ENCODE data around the gene ADAM11.
"Not testable (repeated sequence)": the region's sequence is repeated elsewhere in the genome, so short reads cannot be mapped to it uniquely, and the experiment has no call there.

Gene ADAM11

GRCh38 chr17:44755180-44755579 lies 3.6 kb upstream of the ADAM11 start:
- H3K4me1 ChIP-seq (ENCODE audit: control insufficient read depth, insufficient read depth, low read length); CTCF ChIA-PET; H3K27ac ChIP-seq (ENCODE audit: extremely low read depth, low read depth, low read length); H3K9me3 ChIP-seq (ENCODE audit: control insufficient read depth, insufficient read depth, low read depth, low read length); H3K4me3 ChIP-seq (ENCODE audit: low read depth, low read length): not testable (repeated sequence)
- peaks cover 5 to 19% of the 10 kb centered on the region in 2 experiments; a peak in 2 of 3 replicates for H3K36me3 ChIP-seq (ENCODE audit: control insufficient read depth in 2 of 2, insufficient read depth in 1 of 2, low read length in 2 of 2)
- POLR2A ChIA-PET = interaction anchor here (0.7 kb wide), 2 partner anchors 632 to 915 kb away, joined by 3 read pairs; partner anchors contain the start of gene HDAC5

DNA sequence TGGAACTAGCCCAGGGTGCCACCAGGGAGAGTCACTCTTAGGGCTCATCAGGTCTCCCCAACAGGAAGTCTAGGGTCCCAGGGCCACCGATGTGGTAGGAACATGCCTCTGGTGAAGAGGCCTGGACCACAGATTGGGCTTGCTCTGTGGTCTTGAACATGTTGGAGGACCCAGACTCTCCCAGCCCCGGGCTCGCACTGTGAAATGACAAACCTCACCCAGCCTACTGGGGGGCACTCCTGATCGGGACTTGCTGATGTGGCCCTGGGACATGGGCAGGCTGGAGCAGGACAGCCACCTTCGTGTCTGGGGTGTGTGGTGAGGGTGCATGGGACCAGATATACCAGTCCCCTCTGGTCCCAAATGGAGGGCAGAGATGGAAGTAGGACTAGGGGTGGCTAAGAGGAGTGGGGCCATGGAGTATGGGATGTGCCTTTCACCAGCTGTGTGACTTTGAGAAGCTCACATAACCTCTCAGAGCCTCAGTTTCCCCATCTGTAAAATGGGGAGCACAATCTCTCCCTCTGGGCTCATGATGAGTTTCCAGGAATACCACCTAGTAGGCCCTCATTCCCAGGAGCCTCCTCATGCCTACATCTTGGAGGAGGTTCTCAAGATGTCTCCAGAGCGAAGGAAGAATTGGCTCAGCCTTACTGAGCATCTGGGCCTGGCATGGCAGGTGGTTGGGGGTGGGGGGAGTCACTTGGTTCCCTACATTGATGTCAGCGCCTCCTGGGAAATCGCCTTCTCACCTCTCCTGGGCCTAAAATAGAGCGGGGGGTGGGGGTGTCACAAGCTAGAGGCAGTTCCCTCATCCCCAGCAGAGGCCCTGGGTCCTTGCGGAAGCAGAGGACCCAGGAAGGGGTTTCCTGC lies 1.5 kb upstream of the ADAM11 start:
- POLR2A ChIA-PET = interaction anchor here (0.7 kb wide), 1 partner anchor 18 kb away, joined by 3 read pairs; no protein-coding TSS in a partner anchor
- peaks cover 3% of the 10 kb centered on the region for H3K4me1 ChIP-seq (ENCODE audit: control insufficient read depth, insufficient read depth, low read length)
- TF ChIP-seq ZBTB17 (tag by site-specific recombination; IDR thresholded peaks at IDR 0.05) = 0 out of 2 replicates have a peak, but pooled peaks have one; percentile 47
- no peak for TF ChIP-seq ZNF791 (tag by site-specific recombination; IDR thresholded peaks at IDR 0.05)
- TF ChIP-seq ZIC2 (tag by site-specific recombination; IDR thresholded peaks at IDR 0.05) = no peak
- TF ChIP-seq KLF17 (tag by site-specific recombination; IDR thresholded peaks at IDR 0.05) = no peak
- TF ChIP-seq IKZF3 (tag by site-specific recombination; IDR thresholded peaks at IDR 0.05) = 0 out of 2 replicates have a peak, but pooled peaks have one; percentile 6
- no peak for TF ChIP-seq RBAK (tag by site-specific recombination; IDR thresholded peaks at IDR 0.05)
- TF ChIP-seq ZNF362 (tag by site-specific recombination; IDR thresholded peaks at IDR 0.05) = 0 out of 2 replicates have a peak, but pooled peaks have one; percentile 2
- no peak for TF ChIP-seq ZNF76 (tag by site-specific recombination; IDR thresholded peaks at IDR 0.05; ENCODE audit: borderline replicate concordance, low read depth)
- TF ChIP-seq ZBTB8A (tag by site-specific recombination; IDR thresholded peaks at IDR 0.05) = 0 out of 2 replicates have a peak, but pooled peaks have one; percentile 16
- TF ChIP-seq ZNF596 (tag by site-specific recombination; IDR thresholded peaks at IDR 0.05) = no peak
- TF ChIP-seq ZNF350 (tag by site-specific recombination; IDR thresholded peaks at IDR 0.05) = no peak
- no peaks in the 10 kb centered on the region for H3K9me3 ChIP-seq (ENCODE audit: control insufficient read depth, insufficient read depth, low read depth, low read length)
- no peak overlapping the region for H3K4me3 ChIP-seq (ENCODE audit: low read depth, low read length)
- CTCF ChIA-PET = interaction anchor here (0.9 kb wide), 1 partner anchor 21 kb away, joined by 3 read pairs; no protein-coding TSS in a partner anchor
- H3K36me3 ChIP-seq (ENCODE audit: control insufficient read depth in 2 of 2, insufficient read depth in 1 of 2, low read length in 2 of 2) = no peaks in the 10 kb centered on the region; a peak in 1 of 3 replicates
- H3K27ac ChIP-seq (ENCODE audit: extremely low read depth, low read depth, low read length) = no peak overlapping the region

DNA sequence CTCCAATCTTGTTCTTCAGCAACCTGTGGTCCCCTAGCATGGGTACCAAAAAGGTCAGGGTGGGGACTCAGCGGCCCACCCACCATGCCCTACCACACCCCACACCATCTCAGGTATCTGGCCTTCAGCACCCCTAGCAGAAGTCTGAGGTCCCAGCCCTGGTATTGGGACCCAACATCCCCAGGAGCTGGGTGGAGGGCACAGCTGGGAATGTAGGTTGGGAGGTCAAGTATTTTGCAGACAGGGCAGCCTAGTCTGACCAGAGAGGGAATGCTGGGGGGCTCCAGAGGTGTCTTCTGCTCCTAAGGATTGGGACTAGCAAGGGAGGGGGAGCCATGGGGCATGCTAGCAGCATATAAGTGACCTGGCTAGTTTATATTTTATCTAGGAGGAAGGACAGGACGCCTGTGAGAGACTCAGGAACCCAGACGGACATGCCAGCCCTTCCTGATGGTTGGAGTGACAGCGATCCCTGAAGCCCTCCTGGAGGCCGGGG lies 822 bp upstream of the ADAM11 start:
- Histone ChIP-seq H3K36me3 (ENCODE audit: control insufficient read depth in 2 of 2, insufficient read depth in 1 of 2, low read length in 2 of 2) (no peaks in the 10 kb centered on the region), H3K4me1 (ENCODE audit: control insufficient read depth, insufficient read depth, low read length) (peaks cover 3% of the 10 kb centered on the region), H3K27ac (ENCODE audit: extremely low read depth, low read depth, low read length) (no peak overlapping the region), H3K9me3 (ENCODE audit: control insufficient read depth, insufficient read depth, low read depth, low read length) (no peaks in the 10 kb centered on the region), H3K4me3 (ENCODE audit: low read depth, low read length) (no peak overlapping the region)
- ChIA-PET POLR2A (interaction anchor here (0.7 kb wide), 1 partner anchor 17 kb away, joined by 3 read pairs; no protein-coding TSS in a partner anchor), CTCF (interaction anchor here (0.9 kb wide), 1 partner anchor 20 kb away, joined by 3 read pairs; no protein-coding TSS in a partner anchor)
- no peak for TF ChIP-seq PRDM1 (tag by site-specific recombination; IDR thresholded peaks at IDR 0.05)
- TF ChIP-seq GLIS2 (tag by site-specific recombination; IDR thresholded peaks at IDR 0.05) = peak; percentile 52; the same call in 1 of the 2 replicates
